ENCODE data around the gene TMTC4. TPM values are rescaled to one million over a fixed set of nuclear protein-coding genes. Genes with fewer than 3 reads are reported as not detected.

TMTC4 gene
- total RNA-seq, 6 experiments from 2014 or later = 4.9 to 9.0 (median 8.0) TPM

DNA sequence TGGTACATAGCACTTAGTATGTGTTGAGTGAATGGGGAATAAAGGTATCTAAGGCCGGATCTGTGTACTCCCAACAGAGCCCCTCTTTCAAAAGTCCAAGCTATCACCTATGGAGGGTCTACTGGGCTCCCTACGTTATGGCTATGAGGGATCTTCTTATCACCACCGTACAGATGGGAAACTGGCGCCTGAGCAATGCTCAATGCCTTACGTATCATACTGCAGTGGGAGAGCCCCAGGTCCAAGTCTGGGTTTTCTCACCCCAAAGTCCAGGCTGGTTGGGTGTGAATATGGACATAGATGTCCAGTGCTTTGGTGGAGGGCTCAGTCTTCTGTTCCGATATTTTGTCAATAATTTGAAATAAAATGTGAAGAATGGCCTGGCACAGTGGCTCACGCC lies 72.9 kb downstream of the TMTC4 start:
- H3K4me1 Mint-ChIP-seq (ENCODE audit: low read depth) = no peaks in the 10 kb centered on the region; the same call in 1 of the 2 replicates
- TF ChIP-seq, protein P1, sequence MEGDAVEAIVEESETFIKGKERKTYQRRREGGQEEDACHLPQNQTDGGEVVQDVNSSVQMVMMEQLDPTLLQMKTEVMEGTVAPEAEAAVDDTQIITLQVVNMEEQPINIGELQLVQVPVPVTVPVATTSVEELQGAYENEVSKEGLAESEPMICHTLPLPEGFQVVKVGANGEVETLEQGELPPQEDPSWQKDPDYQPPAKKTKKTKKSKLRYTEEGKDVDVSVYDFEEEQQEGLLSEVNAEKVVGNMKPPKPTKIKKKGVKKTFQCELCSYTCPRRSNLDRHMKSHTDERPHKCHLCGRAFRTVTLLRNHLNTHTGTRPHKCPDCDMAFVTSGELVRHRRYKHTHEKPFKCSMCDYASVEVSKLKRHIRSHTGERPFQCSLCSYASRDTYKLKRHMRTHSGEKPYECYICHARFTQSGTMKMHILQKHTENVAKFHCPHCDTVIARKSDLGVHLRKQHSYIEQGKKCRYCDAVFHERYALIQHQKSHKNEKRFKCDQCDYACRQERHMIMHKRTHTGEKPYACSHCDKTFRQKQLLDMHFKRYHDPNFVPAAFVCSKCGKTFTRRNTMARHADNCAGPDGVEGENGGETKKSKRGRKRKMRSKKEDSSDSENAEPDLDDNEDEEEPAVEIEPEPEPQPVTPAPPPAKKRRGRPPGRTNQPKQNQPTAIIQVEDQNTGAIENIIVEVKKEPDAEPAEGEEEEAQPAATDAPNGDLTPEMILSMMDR (IDR thresholded peaks at IDR 0.05) = no peak
- no peak for DNase-seq
- H3K27me3 Mint-ChIP-seq (ENCODE audit: insufficient read depth) = no peaks in the 10 kb centered on the region; the same call in 1 of the 2 replicates
- no peaks in the 10 kb centered on the region for H3K9me3 Mint-ChIP-seq
- H3K27ac Mint-ChIP-seq = no peak overlapping the region
- H3K36me3 Mint-ChIP-seq (ENCODE audit: low read depth) = no peaks in the 10 kb centered on the region
- no peak overlapping the region for H3K4me3 Mint-ChIP-seq

DNA sequence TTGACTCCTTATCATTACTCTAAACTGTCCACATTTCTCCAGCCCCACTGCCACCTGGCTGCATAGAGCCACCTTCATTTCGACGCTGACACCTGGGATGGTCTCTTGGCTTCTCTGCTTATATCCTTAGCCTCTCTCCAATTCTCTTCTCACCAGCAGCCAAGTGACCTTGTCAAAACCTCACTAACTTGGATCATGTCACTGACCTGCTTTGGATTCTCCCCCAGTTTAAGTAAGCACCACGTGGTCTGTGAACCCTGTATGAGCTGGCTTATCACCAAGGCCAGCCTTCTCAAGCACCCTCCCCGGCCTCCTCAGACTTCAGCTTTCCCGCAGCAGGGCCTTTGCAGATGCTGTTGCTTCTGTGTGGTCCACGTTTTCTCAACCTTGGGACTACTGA lies 73.7 kb downstream of the TMTC4 start:
- Mint-ChIP-seq H3K4me3 (no peak overlapping the region), H3K27ac (no peak overlapping the region), H3K36me3 (ENCODE audit: low read depth) (no peaks in the 10 kb centered on the region), H3K27me3 (ENCODE audit: insufficient read depth) (no peaks in the 10 kb centered on the region; the same call in 1 of the 2 replicates), H3K9me3 (no peaks in the 10 kb centered on the region), H3K4me1 (ENCODE audit: low read depth) (no peaks in the 10 kb centered on the region; the same call in 1 of the 2 replicates)
- TF ChIP-seq, protein P1 (IDR thresholded peaks at IDR 0.05) = no peak
- DNase-seq = no peak

DNA sequence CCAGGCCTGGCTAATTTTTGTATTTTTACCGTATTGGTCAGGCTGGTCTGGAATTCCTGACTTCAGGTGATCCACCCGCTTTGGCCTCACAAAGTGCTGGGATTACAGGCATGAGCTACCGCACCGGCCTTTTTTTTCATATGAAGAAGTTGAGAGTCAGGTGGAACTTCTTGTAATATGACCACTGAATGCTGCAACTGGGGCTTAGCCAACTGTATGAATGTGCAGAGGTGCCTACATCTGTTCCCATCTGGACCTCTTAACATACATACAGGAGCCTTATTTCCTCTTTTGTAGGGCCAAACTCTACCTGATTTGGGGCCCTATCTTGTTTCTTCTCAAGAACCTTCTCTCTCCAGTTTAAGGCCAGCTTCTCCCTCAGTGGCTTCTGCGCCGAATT lies 74.1 kb downstream of the TMTC4 start:
- H3K27me3 Mint-ChIP-seq (ENCODE audit: insufficient read depth) = no peaks in the 10 kb centered on the region; the same call in 1 of the 2 replicates
- no peaks in the 10 kb centered on the region; the same call in 1 of the 2 replicates for H3K4me1 Mint-ChIP-seq (ENCODE audit: low read depth)
- no peaks in the 10 kb centered on the region for H3K36me3 Mint-ChIP-seq (ENCODE audit: low read depth)
- no peaks in the 10 kb centered on the region for H3K9me3 Mint-ChIP-seq
- DNase-seq = no peak
- H3K4me3 Mint-ChIP-seq = no peak overlapping the region
- TF ChIP-seq, protein P1 (IDR thresholded peaks at IDR 0.05) = no peak
- no peak overlapping the region for H3K27ac Mint-ChIP-seq

DNA sequence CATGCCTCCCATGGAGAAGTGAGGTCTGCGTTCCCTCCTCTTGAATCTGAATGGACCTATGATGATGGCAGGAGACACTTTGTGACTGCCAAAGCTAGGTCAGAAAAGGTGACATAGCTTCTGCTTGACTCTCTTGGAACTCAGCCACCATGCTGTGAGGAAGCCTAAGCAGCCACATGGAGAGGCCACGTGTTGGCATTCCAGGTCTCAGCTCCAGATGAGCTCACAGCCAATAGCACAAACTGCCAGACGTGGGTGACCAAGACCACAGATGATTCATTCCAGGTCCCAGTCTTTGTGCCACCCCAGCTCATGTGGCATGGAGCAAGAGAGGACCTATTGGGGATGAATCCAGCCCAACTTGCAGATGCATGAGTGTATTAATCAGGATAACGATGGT lies 77.3 kb downstream of the TMTC4 start:
- no peaks in the 10 kb centered on the region; the same call in 1 of the 2 replicates for H3K4me1 Mint-ChIP-seq (ENCODE audit: low read depth)

DNA sequence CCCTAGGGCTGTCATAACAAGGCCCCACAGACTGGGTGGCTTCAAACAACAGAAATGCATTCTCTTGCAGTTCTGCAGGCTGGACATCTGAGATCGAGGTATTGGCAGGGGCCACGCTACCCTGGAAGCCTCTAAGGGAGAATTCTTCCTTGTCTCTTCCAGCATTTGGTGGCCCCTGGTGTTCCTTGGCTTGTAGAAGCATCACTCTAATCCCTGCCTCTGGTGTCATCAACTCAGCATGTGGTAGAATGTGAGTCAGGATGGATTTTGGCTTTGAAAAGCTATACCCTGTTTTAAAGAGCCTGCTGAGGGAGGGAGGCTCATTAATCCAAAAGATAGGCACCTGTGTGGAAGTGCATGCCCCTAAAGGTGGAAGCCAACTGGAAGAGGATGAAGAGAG lies 78.1 kb downstream of the TMTC4 start:
- no peaks in the 10 kb centered on the region; the same call in 1 of the 2 replicates for H3K4me1 Mint-ChIP-seq (ENCODE audit: low read depth)
- no peaks in the 10 kb centered on the region for H3K36me3 Mint-ChIP-seq (ENCODE audit: low read depth)
- peaks cover 5% of the 10 kb centered on the region; the same call in 1 of the 2 replicates for H3K27me3 Mint-ChIP-seq (ENCODE audit: insufficient read depth)
- no peak for DNase-seq
- no peak overlapping the region for H3K27ac Mint-ChIP-seq
- H3K9me3 Mint-ChIP-seq = no peaks in the 10 kb centered on the region
- TF ChIP-seq, protein P1 (IDR thresholded peaks at IDR 0.05) = no peak
- no peak overlapping the region for H3K4me3 Mint-ChIP-seq

More for the DNA sequence above, 77.3 kb downstream of the TMTC4 start:
- no peak overlapping the region for H3K4me3 Mint-ChIP-seq
- no peak overlapping the region for H3K27ac Mint-ChIP-seq
- DNase-seq = peak; percentile 11
- no peaks in the 10 kb centered on the region for H3K36me3 Mint-ChIP-seq (ENCODE audit: low read depth)
- H3K9me3 Mint-ChIP-seq = no peaks in the 10 kb centered on the region
- TF ChIP-seq, protein P1 (IDR thresholded peaks at IDR 0.05) = no peak
- H3K27me3 Mint-ChIP-seq (ENCODE audit: insufficient read depth) = peaks cover 5% of the 10 kb centered on the region; the same call in 1 of the 2 replicates

Measured in HFFc6 (cell line).